ACC112 (cell line): ENCODE measurements around the gene SLC15A3.

Experiments used
- H2AFZ ChIP-seq: fragments of 200-600 bp; sonication (generic); one replicate; pipeline ENCODE4 v1.6.0; 2017; ENCODE audit warnings: antibody characterized with exemption, low read length; ENCODE audit not compliant: unreplicated experiment
- H3K27ac ChIP-seq: fragments of 200-600 bp; sonication (generic); 2 replicates; pipeline ENCODE4 v1.5.1; 2014; ENCODE audit warnings: low read depth, mild to moderate bottlenecking, antibody characterized with exemption, low read length, moderate library complexity
- H3K27me3 ChIP-seq: fragments of 200-600 bp; sonication (generic); 2 replicates; pipeline ENCODE4 v1.6.1; 2014; ENCODE audit warnings: mild to moderate bottlenecking, antibody characterized with exemption, low read length, moderate library complexity, mixed read lengths; ENCODE audit not compliant: insufficient read depth
- H3K36me3 ChIP-seq: fragments of 200-600 bp; sonication (generic); 2 replicates; pipeline ENCODE4 v1.6.1; 2016; ENCODE audit warnings: mild to moderate bottlenecking, antibody characterized with exemption, low read length, moderate library complexity, mixed read lengths; ENCODE audit not compliant: insufficient read depth
- H3K4me1 ChIP-seq: fragments of 200-600 bp; sonication (generic); one replicate; pipeline ENCODE4 v1.6.1; 2016; ENCODE audit warnings: low read length, mixed read lengths; ENCODE audit not compliant: insufficient read depth, unreplicated experiment, control insufficient read depth
- H3K4me3 ChIP-seq: fragments of 200-600 bp; sonication (generic); 2 replicates; pipeline ENCODE4 v1.5.1; 2014; ENCODE audit warnings: mild to moderate bottlenecking, low read depth, low read length
- H3K79me2 ChIP-seq: fragments of 200-600 bp; sonication (generic); one replicate; pipeline ENCODE4 v1.6.0; 2016; ENCODE audit warnings: low read length; ENCODE audit not compliant: control insufficient read depth, unreplicated experiment, insufficient read depth

The SLC15A3 gene

DNA sequence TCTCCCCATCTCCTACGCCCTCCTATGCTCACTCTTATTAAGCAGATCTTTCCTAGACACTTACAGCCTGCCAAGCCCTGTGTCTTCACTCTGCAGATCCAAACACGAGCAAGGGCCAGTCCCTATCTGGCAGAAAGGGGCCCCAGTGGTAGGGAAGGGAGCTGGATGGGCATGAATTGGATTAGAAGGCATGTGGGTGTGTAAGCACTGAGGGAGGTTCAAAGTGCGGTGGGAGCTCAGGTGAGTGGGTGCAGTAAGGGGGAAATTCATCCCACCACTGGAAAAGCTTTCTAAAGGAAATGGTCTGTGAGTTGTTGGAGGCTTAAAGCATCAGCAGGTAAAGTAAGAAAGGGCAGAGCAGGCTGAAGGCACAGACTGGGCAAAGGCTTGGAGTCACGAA is 22.2 kb downstream of the SLC15A3 start:
- H3K4me1 ChIP-seq: peaks cover 13% of the 10 kb centered on the region
- H3K79me2 ChIP-seq: no peaks in the 10 kb centered on the region
- no peaks in the 10 kb centered on the region for H3K27me3 ChIP-seq
- H3K36me3 ChIP-seq: no peaks in the 10 kb centered on the region
- H3K4me3 ChIP-seq: no peak overlapping the region
- no peak overlapping the region for H3K27ac ChIP-seq
- H2AFZ ChIP-seq: no peak overlapping the region

GRCh38 chr11:60928563-60929001 is 23.4 kb downstream of the SLC15A3 start:
- no peak overlapping the region for H2AFZ ChIP-seq
- peaks cover 20% of the 10 kb centered on the region for H3K4me1 ChIP-seq
- H3K4me3 ChIP-seq: no peak overlapping the region
- H3K79me2 ChIP-seq: no peaks in the 10 kb centered on the region
- H3K36me3 ChIP-seq: no peaks in the 10 kb centered on the region
- no peaks in the 10 kb centered on the region for H3K27me3 ChIP-seq
- no peak overlapping the region for H3K27ac ChIP-seq

- Histone ChIP-seq H3K79me2 (no peaks in the 10 kb centered on the region), H3K27me3 (no peaks in the 10 kb centered on the region), H3K4me1 (peaks cover 20% of the 10 kb centered on the region), H3K4me3 (no peak overlapping the region), H3K27ac (no peak overlapping the region), H2AFZ (no peak overlapping the region), H3K36me3 (no peaks in the 10 kb centered on the region)
Observed at GRCh38 chr11:60927600-60927999, 24.4 kb downstream of the SLC15A3 start.

DNA sequence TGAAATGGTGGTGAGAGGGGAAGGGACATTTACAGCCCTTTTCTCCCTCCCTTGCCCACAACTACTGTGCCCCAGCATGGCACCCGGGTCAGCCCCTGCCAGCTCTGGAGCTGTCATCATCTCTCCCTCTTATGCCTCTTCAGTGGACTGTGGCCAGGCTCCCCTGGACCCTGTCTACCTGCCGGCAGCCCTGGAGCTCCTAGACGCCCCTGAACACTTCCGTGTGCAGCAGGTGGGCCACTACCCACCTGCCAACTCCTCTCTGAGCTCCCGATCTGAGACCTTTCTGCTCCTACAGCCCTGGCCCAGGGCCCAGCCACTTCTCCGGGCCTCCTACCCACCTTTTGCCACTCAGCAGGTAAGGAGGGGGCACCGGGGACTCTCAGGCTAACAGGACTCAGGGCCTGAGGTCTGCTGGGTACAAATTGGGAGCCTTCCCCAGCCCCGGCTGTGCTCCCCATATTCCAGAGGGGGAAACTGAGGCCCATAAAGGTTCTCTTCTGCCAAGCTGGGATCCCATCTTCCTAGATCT is 24.8 kb downstream of the SLC15A3 start:
- Histone ChIP-seq H3K36me3 (no peaks in the 10 kb centered on the region), H3K4me1 (peaks cover 20% of the 10 kb centered on the region), H3K27ac (no peak overlapping the region), H3K79me2 (no peaks in the 10 kb centered on the region), H3K4me3 (no peak overlapping the region), H3K27me3 (no peaks in the 10 kb centered on the region), H2AFZ (no peak overlapping the region)

DNA sequence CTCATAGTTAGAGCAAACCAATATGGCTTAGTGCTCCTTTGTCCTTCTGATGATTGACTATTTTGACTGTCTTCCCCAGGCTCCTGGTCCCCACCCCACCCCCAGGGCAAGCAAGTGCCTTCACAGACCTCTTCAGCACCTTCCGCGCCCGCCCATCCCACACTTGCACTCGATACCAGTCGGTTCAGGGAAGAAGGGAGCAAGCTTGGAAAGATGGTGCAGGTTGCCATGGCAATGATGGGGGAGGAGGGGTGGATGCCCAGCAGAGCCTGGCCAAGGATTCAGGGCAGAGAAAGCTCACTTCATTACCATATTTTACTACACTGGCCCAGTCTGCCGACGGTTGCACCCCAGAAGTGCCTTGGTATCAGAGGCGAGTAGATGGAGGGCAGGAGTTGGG is 25.5 kb downstream of the SLC15A3 start:
- H3K4me1 ChIP-seq: peaks cover 20% of the 10 kb centered on the region
- H3K4me3 ChIP-seq: no peak overlapping the region
- no peaks in the 10 kb centered on the region for H3K27me3 ChIP-seq
- H3K36me3 ChIP-seq: no peaks in the 10 kb centered on the region
- H3K27ac ChIP-seq: no peak overlapping the region
- no peaks in the 10 kb centered on the region for H3K79me2 ChIP-seq
- no peak overlapping the region for H2AFZ ChIP-seq

GRCh38 chr11:60925868-60926267 is 26.1 kb downstream of the SLC15A3 start:
- Histone ChIP-seq H3K27me3 (no peaks in the 10 kb centered on the region), H3K79me2 (no peaks in the 10 kb centered on the region), H3K4me3 (peak overlapping the region; percentile 86), H3K4me1 (peaks cover 20% of the 10 kb centered on the region), H3K36me3 (no peaks in the 10 kb centered on the region), H3K27ac (no peak overlapping the region; the same call in 1 of the 2 replicates), H2AFZ (no peak overlapping the region)

DNA sequence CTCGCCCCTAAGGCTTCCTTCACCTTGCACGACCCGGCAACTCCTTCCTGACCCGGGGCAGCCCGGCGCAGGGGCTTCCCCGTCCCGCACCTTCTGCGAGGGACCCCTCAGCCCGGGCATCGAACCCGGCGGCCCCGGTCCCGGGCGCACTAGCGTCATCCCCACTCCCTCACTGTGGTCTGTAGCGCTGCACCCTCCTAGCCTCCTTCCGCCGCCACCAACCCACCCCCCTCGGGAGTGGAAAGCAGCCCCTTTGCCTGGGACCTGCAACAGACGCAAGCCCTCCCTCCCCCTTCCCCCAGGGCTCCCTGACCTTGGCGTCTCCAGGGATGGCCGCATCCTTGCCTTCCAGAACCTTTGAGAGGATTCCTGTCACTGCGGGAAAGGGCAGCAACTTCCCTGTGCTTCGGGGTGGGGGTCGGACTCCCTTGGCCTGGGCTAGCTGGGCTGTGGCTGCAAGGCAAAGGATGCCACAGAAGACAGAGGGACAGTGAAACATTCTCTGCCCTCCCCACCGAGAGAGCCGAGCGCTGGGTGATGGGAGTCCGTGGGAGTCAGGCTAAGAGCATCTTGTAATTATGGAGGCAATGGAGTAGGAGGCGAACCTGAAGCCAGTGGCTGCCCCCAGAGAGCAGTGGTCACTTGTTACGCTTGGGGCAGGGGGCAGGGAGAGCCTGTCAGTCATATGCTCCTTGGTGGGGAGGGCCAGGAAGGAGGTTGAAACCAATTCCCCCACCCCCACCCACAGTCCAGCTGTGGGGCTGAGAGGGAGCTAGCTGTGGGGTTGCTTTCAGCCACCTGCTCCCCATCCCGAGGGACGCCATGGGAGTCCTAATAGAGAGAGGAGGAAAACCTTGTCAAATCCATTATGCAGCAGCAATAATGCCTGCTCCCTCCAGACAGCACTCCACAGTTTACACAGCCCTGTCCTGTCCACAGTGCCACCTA is 26.8 kb downstream of the SLC15A3 start:
- Histone ChIP-seq H3K4me1 (peaks cover 20% of the 10 kb centered on the region), H3K36me3 (peaks cover 5% of the 10 kb centered on the region; the same call in 1 of the 2 replicates), H3K27me3 (no peaks in the 10 kb centered on the region), H2AFZ (no peak overlapping the region), H3K79me2 (no peaks in the 10 kb centered on the region), H3K4me3 (peak overlapping the region; percentile 86), H3K27ac (no peak overlapping the region; the same call in 1 of the 2 replicates)

GRCh38 chr11:60924110-60924905 is 27.7 kb downstream of the SLC15A3 start, which contains the start of gene TMEM132A:
TSS of gene TMEM132A (plus strand) at chr11:60924460. CDS start at chr11:60924634, 174 bp downstream.
- Histone ChIP-seq H2AFZ (peak within 1 kb of the TSS; percentile 75), H3K79me2 (peaks cover 5% of the 10 kb centered on the region), H3K4me3 (peak within 1 kb of the TSS; percentile 86), H3K36me3 (peaks cover 8% of the 10 kb centered on the region; the same call in 1 of the 2 replicates), H3K27me3 (no peaks in the 10 kb centered on the region), H3K27ac (no peak within 1 kb of the TSS), H3K4me1 (peaks cover 24% of the 10 kb centered on the region)

DNA sequence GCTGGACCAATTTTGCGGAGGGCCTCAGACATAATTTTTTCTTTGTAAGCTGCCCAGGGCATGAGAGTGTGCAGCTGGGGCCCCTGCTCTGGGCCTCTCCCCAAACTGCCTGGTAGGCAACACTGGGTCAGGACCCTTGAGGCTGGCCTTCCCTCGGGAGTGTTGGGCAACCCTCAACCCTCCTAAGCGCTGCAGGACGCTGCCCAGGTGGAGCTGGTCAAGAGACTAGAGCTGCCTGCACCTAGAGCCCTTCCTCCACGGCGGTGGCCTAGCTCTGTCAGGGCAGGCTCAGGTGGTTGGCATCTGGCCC is 28.2 kb downstream of the SLC15A3 start:
- H3K4me3 ChIP-seq: peak overlapping the region; percentile 86
- peaks cover 10% of the 10 kb centered on the region for H3K79me2 ChIP-seq
- peaks cover 29% of the 10 kb centered on the region for H3K4me1 ChIP-seq
- no peaks in the 10 kb centered on the region for H3K27me3 ChIP-seq
- no peak overlapping the region for H2AFZ ChIP-seq
- H3K27ac ChIP-seq: no peak overlapping the region
- peaks cover 8% of the 10 kb centered on the region; the same call in 1 of the 2 replicates for H3K36me3 ChIP-seq

GRCh38 chr11:60923326-60923725 is 28.6 kb downstream of the SLC15A3 start:
- peaks cover 33% of the 10 kb centered on the region for H3K4me1 ChIP-seq
- H3K36me3 ChIP-seq: peaks cover 8% of the 10 kb centered on the region; the same call in 1 of the 2 replicates
- H3K4me3 ChIP-seq: no peak overlapping the region
- no peak overlapping the region for H3K27ac ChIP-seq
- H2AFZ ChIP-seq: no peak overlapping the region
- H3K27me3 ChIP-seq: no peaks in the 10 kb centered on the region
- peaks cover 15% of the 10 kb centered on the region for H3K79me2 ChIP-seq
